Thyroid gland (tissue), 4 donors: Measurements from ENCODE around the gene DND1. TPM values are rescaled to one million over a fixed set of nuclear protein-coding genes. Genes with fewer than 3 reads are reported as not detected.
A peak's percentile ranks its signal among the peaks of the same experiment; 100 is the strongest.
"Not testable (repeated sequence)": the region's sequence is repeated elsewhere in the genome, so short reads cannot be mapped to it uniquely, and the experiment has no call there.

Experiments used
- DNase-seq, 2 donors: peaks; one replicate each; pipeline ENCODE4 v3.0.0-alpha.2; 2019
- H3K27ac ChIP-seq, 3 donors: fragments of 200-600 bp; sonication (generic); 1 replicate in 2 of 3; 2 replicates in 1 of 3; pipeline ENCODE4 v1.5.1; 2016 to 2019; ENCODE audit warnings: mild to moderate bottlenecking in 1 of 3, moderate library complexity in 1 of 3
- H3K27me3 ChIP-seq: fragments of 200-600 bp; sonication (generic); one replicate; pipeline ENCODE4 v1.5.1; 2019
- H3K36me3 ChIP-seq, 2 donors: fragments of 200-600 bp; sonication (generic); one replicate each; pipeline ENCODE4 v1.5.1; 2016 to 2019
- H3K4me1 ChIP-seq, 2 donors: fragments of 200-600 bp; sonication (generic); one replicate each; pipeline ENCODE4 v1.5.1; 2017 to 2019
- H3K4me3 ChIP-seq, 3 donors: fragments of 200-600 bp; sonication (generic); replicated peaks in 1 of 3; 1 replicate in 2 of 3; 2 replicates in 1 of 3; pipeline ENCODE4 v1.5.1; 2016; ENCODE audit warnings: mild to moderate bottlenecking in 1 of 3
- H3K9me3 ChIP-seq: fragments of 200-600 bp; sonication (generic); one replicate; pipeline ENCODE4 v1.5.1; 2017
- POLR2A ChIP-seq, 2 donors: fragments of 450-650 bp; IDR thresholded peaks; one replicate each; pipeline ENCODE4 v1.6.1; 2017; ENCODE audit warnings: antibody characterized with exemption in 2 of 2, mild to moderate bottlenecking in 2 of 2, moderate library complexity in 1 of 2
- WGBS, 2 donors: methylation state at CpG; one replicate each; pipeline ENCODE4 v1.1.5; 2017; 5-methylcytosine and 5-hydroxymethylcytosine counted together
- intact Hi-C: fragments of 100-400 bp; cut with DNase I; formaldehyde crosslinking; loops from one replicate; pipeline ENCODE4 v1.15.1; 2023
- total RNA-seq, 4 donors: library from RNA; depleted of rRNA; stranded (reverse); fragments of >200 nt; gene quantifications; one replicate each; pipeline ENCODE4 v1.2.3, GENCODE V29; 2016
- TF ChIP-seq, protein P1 (sequence below), 6 experiments: fragments of 200-600 bp in 3 of 6; fragments of 450-650 bp in 3 of 6; sonication (generic) in 3 of 6; IDR thresholded peaks; one replicate each; pipeline ENCODE4 v1.5.1; 2016 to 2019; ENCODE audit warnings: antibody characterized with exemption in 6 of 6, mild to moderate bottlenecking in 2 of 6, inconsistent platforms in 1 of 6, moderate library complexity in 1 of 6

DND1 gene
- total RNA-seq, 4 donors from 2014 or later, result 1.3 to 2.0 TPM; not detected in 2

DNA sequence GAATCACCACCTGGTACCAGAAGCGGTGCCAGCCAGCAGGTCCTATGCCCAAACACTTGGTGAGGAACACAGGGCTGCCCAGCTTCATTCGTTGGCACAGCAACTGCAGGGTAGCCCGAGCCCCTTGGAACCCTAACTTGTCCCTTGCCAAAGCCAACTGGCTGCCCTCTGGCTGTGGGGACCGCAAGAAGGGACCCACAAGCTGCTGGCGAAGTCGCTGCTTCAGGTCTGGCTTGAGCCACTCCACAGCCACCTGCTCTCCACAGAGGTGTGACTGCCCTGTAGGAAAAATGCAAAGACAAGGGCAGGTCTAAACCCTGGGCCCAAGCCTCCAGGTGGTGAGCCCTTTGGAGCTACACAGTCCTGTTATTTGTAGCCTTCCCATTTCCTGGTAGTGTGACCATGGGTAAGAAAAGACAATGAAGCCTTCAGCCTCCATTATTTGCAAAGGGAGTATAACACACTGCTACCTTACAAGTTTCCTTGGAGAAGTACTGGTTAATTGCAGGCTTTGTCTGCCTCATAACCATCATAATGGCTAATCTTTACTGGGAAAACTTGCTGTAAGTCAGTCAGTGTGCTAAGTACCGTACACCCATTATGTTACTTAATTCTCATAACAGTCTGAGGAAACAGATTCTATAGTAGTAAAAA lies 1.8 kb downstream of the DND1 start:
- 86 to 100% methylated on average over 1 of the region's 7 CpGs for WGBS, 2 donors
- intact Hi-C loops, result no loop called here
- TF ChIP-seq, protein P1, sequence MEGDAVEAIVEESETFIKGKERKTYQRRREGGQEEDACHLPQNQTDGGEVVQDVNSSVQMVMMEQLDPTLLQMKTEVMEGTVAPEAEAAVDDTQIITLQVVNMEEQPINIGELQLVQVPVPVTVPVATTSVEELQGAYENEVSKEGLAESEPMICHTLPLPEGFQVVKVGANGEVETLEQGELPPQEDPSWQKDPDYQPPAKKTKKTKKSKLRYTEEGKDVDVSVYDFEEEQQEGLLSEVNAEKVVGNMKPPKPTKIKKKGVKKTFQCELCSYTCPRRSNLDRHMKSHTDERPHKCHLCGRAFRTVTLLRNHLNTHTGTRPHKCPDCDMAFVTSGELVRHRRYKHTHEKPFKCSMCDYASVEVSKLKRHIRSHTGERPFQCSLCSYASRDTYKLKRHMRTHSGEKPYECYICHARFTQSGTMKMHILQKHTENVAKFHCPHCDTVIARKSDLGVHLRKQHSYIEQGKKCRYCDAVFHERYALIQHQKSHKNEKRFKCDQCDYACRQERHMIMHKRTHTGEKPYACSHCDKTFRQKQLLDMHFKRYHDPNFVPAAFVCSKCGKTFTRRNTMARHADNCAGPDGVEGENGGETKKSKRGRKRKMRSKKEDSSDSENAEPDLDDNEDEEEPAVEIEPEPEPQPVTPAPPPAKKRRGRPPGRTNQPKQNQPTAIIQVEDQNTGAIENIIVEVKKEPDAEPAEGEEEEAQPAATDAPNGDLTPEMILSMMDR (IDR thresholded peaks at IDR 0.05), result no peak
- no peak for TF ChIP-seq POLR2A (IDR thresholded peaks at IDR 0.05)
- no peak for DNase-seq
- Histone ChIP-seq H3K27ac (no peak overlapping the region), H3K4me1 (no peaks in the 10 kb centered on the region), H3K27me3 (no peaks in the 10 kb centered on the region), H3K4me3 (no peak overlapping the region), H3K9me3 (no peaks in the 10 kb centered on the region), H3K36me3 (peaks cover 35 to 55% of the 10 kb centered on the region in 2 donors)

DNA sequence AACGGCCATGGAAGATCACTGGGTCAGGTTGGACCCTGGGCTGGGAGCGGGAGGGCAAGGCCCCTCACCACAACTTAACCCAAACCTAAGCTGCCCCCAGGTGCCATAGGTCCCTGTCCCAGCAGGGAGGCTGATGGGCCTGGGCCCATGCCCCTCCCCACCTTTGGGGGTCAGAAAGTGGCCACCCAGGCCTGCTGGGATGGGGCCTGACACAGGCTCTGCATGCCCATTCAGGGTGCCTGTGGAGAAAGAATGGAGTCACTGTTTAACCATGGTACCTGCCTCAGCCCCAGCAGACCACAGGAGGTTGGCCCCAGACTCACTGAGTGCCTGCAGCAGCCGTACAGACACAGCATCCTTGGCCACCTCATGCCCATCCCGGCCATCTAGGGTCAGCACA lies 2.3 kb downstream of the DND1 start:
- DNase-seq, H3K4me3 ChIP-seq, H3K27me3 ChIP-seq, H3K27ac ChIP-seq, H3K4me1 ChIP-seq, intact Hi-C loops, H3K9me3 ChIP-seq: not testable (repeated sequence)
- H3K36me3 ChIP-seq, result peaks cover 30 to 49% of the 10 kb centered on the region in 2 donors
- WGBS, 2 donors, result 97 to 100% methylated on average over 2 of the region's 4 CpGs

DNA sequence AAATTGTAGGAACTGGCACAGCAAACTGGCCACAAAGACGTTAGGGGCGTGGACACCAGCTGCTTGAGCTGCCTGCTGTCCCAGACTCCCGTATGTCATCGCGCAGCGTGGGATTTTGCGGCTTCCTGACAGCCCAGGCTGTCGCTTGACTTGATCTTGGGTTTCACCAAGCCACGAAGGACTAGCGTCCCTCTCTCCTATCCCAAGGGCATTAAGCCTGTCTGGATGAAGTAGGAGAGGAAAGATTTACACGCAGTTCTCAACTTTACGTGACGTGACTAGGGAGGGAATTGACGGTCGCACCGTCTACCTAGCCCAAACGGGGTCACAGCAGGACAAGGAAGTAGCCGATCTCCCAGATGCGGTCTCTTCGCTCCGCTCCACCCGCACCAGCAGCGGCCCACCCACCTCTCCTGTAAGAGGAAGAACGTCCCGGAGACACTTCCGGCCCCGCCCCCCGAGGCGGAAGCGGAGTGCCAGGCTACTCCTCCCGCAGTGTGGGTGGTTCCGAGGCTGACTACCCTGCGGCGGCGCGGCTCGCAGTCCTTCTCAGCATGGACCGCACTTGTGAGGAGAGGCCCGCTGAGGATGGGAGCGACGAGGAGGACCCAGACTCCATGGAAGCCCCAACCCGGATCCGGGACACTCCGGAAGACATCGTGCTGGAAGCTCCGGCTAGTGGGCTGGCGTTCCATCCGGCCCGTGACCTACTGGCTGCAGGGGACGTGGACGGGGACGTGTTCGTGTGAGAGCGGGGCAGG lies 8.8 kb downstream of the DND1 start, which contains the start of gene WDR55:
TSS of gene WDR55 (plus strand) at position 546 of the 761 bp plus-strand sequence. CDS start at position 555, 9 bp downstream.
- WGBS, 2 donors, result 1% methylated on average over 32 to 34 of the region's 54 CpGs
- intact Hi-C loops, result no loop called here

DNA sequence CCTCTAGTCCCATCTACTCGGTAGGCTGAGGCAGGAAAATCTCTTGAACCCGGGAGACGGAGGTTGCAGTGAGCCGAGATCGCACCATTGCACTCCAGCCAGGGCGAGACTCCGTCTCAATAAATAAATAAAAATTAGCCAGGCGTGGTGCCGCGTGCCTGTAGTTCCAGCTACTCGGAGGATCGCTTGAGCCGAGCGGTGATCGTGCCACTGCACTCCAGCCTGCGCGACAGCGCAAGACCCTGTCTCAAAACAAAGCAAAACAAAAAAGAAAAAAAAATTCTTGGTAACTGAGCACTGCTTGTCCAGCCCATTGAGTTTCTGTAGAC lies 9.4 kb downstream of the DND1 start:
- Histone ChIP-seq H3K9me3 (no peaks in the 10 kb centered on the region), H3K27ac (peak overlapping the region; percentile 87 to 95 (median 92)), H3K4me3 (peak overlapping the region; percentile 57 to 91 (median 71)), H3K4me1 (peaks cover 10 to 18% of the 10 kb centered on the region in 2 donors), H3K36me3 (peaks cover 49% of the 10 kb centered on the region in 2 donors), H3K27me3 (no peaks in the 10 kb centered on the region)
- intact Hi-C loops, result no loop called here
- 8 to 20% methylated on average over 18 of the region's 18 CpGs for WGBS, 2 donors
- no peak for TF ChIP-seq POLR2A (IDR thresholded peaks at IDR 0.05)
- TF ChIP-seq, protein P1 (IDR thresholded peaks at IDR 0.05), result no peak
- peak; percentile 69 to 77 for DNase-seq

More for the DNA sequence above, 8.8 kb downstream of the DND1 start, which contains the start of gene WDR55:
- Histone ChIP-seq H3K4me3 (peak within 1 kb of the TSS; percentile 57 to 91 (median 71)), H3K9me3 (no peaks in the 10 kb centered on the region), H3K36me3 (peaks cover 49% of the 10 kb centered on the region in 2 donors), H3K27ac (peak within 1 kb of the TSS; percentile 87 to 95 (median 92)), H3K4me1 (peaks cover 10 to 18% of the 10 kb centered on the region in 2 donors), H3K27me3 (no peaks in the 10 kb centered on the region)
- peak; percentile 2 to 93 for TF ChIP-seq POLR2A (IDR thresholded peaks at IDR 0.05)
- TF ChIP-seq, protein P1 (IDR thresholded peaks at IDR 0.05), result peak in 1 of 6 experiments; percentile 2
- peak; percentile 96 to 97 for DNase-seq

DNA sequence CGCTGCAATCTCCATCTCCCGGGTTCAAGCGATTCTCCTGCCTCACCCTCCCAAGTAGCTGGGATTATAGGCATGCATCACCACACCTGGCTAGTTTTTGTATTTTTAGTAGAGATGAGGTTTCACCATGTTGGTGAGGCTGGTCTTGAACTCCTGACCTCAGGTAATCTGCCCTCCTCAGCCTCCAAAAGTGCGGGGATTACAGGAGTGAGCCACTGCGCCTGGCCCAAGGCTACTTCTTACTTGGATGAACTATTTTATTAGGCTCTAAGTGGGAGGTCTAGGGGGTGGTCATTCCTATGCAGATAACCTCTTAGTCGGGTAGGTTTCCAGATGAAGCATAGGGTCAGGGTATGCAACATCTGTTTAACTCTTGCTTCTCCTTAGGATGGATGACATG lies 13.0 kb downstream of the DND1 start:
- H3K36me3 ChIP-seq, result peaks cover 75 to 76% of the 10 kb centered on the region in 2 donors
- DNase-seq, H3K9me3 ChIP-seq, intact Hi-C loops, H3K4me3 ChIP-seq, H3K4me1 ChIP-seq, H3K27ac ChIP-seq, H3K27me3 ChIP-seq: not testable (repeated sequence)
- WGBS, 2 donors, result 79 to 91% methylated on average over 5 to 6 of the region's 6 CpGs

DNA sequence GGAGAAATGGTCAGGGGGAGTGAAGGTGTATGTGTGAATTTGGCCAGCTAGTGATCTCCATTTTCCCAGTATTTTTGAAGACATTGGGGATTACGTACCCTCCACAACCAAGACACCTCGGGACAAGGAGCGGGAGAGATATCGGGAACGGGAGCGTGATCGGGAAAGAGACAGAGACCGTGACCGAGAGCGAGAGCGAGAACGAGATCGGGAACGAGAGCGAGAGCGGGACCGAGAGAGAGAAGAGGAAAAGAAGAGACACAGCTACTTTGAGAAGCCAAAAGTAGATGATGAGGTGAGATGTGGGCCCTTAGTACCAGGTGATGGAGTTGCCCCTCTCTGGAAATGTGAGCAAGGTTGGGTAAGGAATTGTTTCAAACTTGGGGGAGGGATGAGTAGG lies 14.5 kb downstream of the DND1 start:
- Histone ChIP-seq H3K4me1 (peaks cover 3 to 4% of the 10 kb centered on the region in 2 donors), H3K9me3 (no peaks in the 10 kb centered on the region), H3K27ac (no peak overlapping the region), H3K36me3 (peaks cover 89 to 90% of the 10 kb centered on the region in 2 donors), H3K4me3 (no peak overlapping the region), H3K27me3 (no peaks in the 10 kb centered on the region)
- intact Hi-C loops, result no loop called here
- TF ChIP-seq POLR2A (IDR thresholded peaks at IDR 0.05), result no peak
- 98% methylated on average over 17 of the region's 17 CpGs for WGBS, 2 donors
- DNase-seq, result no peak
